GM23338 (cell line): ENCODE measurements around the gene MTX2. TPM values are rescaled to one million over a fixed set of nuclear protein-coding genes. Genes with fewer than 3 reads are reported as not detected.

Source experiments
- ATAC-seq: fragments of 200-7000 bp; cut with Tn5 transposase; 3 replicates; pipeline ENCODE4 v1.9.1; 2020
- DNase-seq: peaks from one replicate; pipeline ENCODE4 v3.0.0-alpha.2; 2015; ENCODE audit warnings: low spot score
- H2AFZ ChIP-seq: fragments of 200-600 bp; sonication (generic); 2 replicates; pipeline ENCODE4 v1.8.0; 2016; ENCODE audit warnings: antibody characterized with exemption, mild to moderate bottlenecking, moderate library complexity
- H3F3A ChIP-seq: fragments of 200-600 bp; sonication (generic); replicated peaks from 2 replicates; pipeline ENCODE4 v1.8.0; 2017; ENCODE audit warnings: antibody characterized with exemption, mixed run types, low read depth
- H3K27ac ChIP-seq: fragments of 200-600 bp; sonication (generic); 2 replicates; pipeline ENCODE4 v1.6.1; 2016; ENCODE audit warnings: low read depth
- H3K27me3 ChIP-seq: fragments of 200-600 bp; sonication (generic); 2 replicates; pipeline ENCODE4 v1.8.0; 2016; ENCODE audit warnings: mild to moderate bottlenecking, mixed run types, moderate library complexity; ENCODE audit not compliant: insufficient read depth
- H3K36me3 ChIP-seq: fragments of 200-600 bp; sonication (generic); 2 replicates; pipeline ENCODE4 v1.8.0; 2016; ENCODE audit warnings: mild to moderate bottlenecking; ENCODE audit not compliant: insufficient read depth
- H3K4me1 ChIP-seq: fragments of 200-600 bp; sonication (generic); 2 replicates; pipeline ENCODE4 v1.8.0; 2016; ENCODE audit warnings: mild to moderate bottlenecking, moderate library complexity; ENCODE audit not compliant: insufficient read depth
- H3K4me2 ChIP-seq: fragments of 200-600 bp; sonication (generic); 2 replicates; pipeline ENCODE4 v1.7.1; 2017; ENCODE audit warnings: mixed run types
- H3K4me3 ChIP-seq: fragments of 200-600 bp; sonication (generic); 2 replicates; pipeline ENCODE4 v1.6.1; 2016; ENCODE audit warnings: mixed run types
- H3K79me2 ChIP-seq: fragments of 200-600 bp; sonication (generic); replicated peaks from 2 replicates; pipeline ENCODE4 v1.8.0; 2017; ENCODE audit warnings: mild to moderate bottlenecking; ENCODE audit not compliant: insufficient read depth
- H3K9me2 ChIP-seq: fragments of 200-600 bp; sonication (generic); 2 replicates; pipeline ENCODE4 v1.8.0; 2017; ENCODE audit not compliant: insufficient read depth
- H4K20me1 ChIP-seq: fragments of 200-600 bp; sonication (generic); replicated peaks from 2 replicates; pipeline ENCODE4 v1.8.0; 2017; ENCODE audit warnings: mild to moderate bottlenecking; ENCODE audit not compliant: insufficient read depth
- H3K27ac Mint-ChIP-seq: 2 replicates; pipeline ENCODE4 v1.8.0; 2020; ENCODE audit warnings: inconsistent platforms, mild to moderate bottlenecking, moderate library complexity, mixed read lengths
- H3K27me3 Mint-ChIP-seq: 3 replicates; pipeline ENCODE4 v1.8.0; 2022; ENCODE audit warnings: low read depth, mild to moderate bottlenecking, moderate library complexity, mixed read lengths, inconsistent platforms; ENCODE audit not compliant: insufficient read depth, poor library complexity
- H3K36me3 Mint-ChIP-seq: 3 replicates; pipeline ENCODE4 v1.8.0; 2021; ENCODE audit warnings: low read depth, mild to moderate bottlenecking, inconsistent platforms, moderate library complexity, mixed read lengths
- H3K4me1 Mint-ChIP-seq: 3 replicates; pipeline ENCODE4 v1.8.0; 2020; ENCODE audit warnings: mild to moderate bottlenecking, inconsistent platforms, mixed read lengths
- H3K4me3 Mint-ChIP-seq: 3 replicates; pipeline ENCODE4 v1.8.0; 2021; ENCODE audit warnings: moderate library complexity, mild to moderate bottlenecking, inconsistent platforms, mixed read lengths
- H3K9me3 Mint-ChIP-seq: 3 replicates; pipeline ENCODE4 v1.8.0; 2020; ENCODE audit warnings: moderate library complexity, mild to moderate bottlenecking, inconsistent platforms, mixed read lengths
- CREB1 ChIP-seq: fragments of 250-450 bp; sonication (Bioruptor Pico); IDR thresholded peaks from 2 replicates; pipeline ENCODE4 v1.5.0; 2020; ENCODE audit warnings: low read depth, mild to moderate bottlenecking, moderate library complexity
- CTCF ChIP-seq, 2 experiments: fragments of 200-600 bp in 1 of 2; sonication (generic) in 1 of 2; conservative IDR thresholded peaks; 2 replicates each; pipeline versions ENCODE4 v1.5.1 to v1.6.1; 2016 to 2017; ENCODE audit warnings: antibody characterized with exemption in 2 of 2, low read depth in 2 of 2, mild to moderate bottlenecking in 2 of 2, moderate library complexity in 1 of 2
- ETS1 ChIP-seq: IDR thresholded peaks from 2 replicates; pipeline ENCODE4 v1.6.1; 2016; ENCODE audit warnings: antibody characterized with exemption
- JUNB ChIP-seq: IDR thresholded peaks from one replicate; pipeline ENCODE4 v1.6.1; 2016; ENCODE audit warnings: antibody characterized with exemption; ENCODE audit not compliant: unreplicated experiment
- NANOG ChIP-seq: IDR thresholded peaks from 2 replicates; pipeline ENCODE4 v1.6.1; 2016; ENCODE audit warnings: antibody characterized with exemption, borderline replicate concordance
- POLR2AphosphoS5 ChIP-seq: IDR thresholded peaks from 2 replicates; pipeline ENCODE4 v1.6.1; 2016; ENCODE audit warnings: antibody characterized with exemption, low read depth
- REST ChIP-seq: IDR thresholded peaks from one replicate; pipeline ENCODE4 v1.6.1; 2018; ENCODE audit warnings: antibody characterized with exemption; ENCODE audit not compliant: unreplicated experiment
- STAT1 ChIP-seq: IDR thresholded peaks from one replicate; pipeline ENCODE4 v1.6.1; 2016; ENCODE audit warnings: antibody characterized with exemption; ENCODE audit not compliant: unreplicated experiment
- ZNF114 ChIP-seq: fragments of 250-450 bp; sonication (Bioruptor Pico); IDR thresholded peaks from 2 replicates; pipeline ENCODE4 v1.5.0; 2020; ENCODE audit warnings: mild to moderate bottlenecking, moderate library complexity
- ZNF331 ChIP-seq: fragments of 250-450 bp; sonication (Bioruptor Pico); IDR thresholded peaks from 2 replicates; pipeline ENCODE4 v1.5.0; 2020; ENCODE audit warnings: low read depth, mild to moderate bottlenecking, moderate library complexity
- polyA plus RNA-seq: library from polyadenylated mRNA; unstranded; fragments of >200 nt; fragmentation: Nextera tagmentation; extraction: Ambion mirVana; gene quantifications from 2 replicates; pipeline ENCODE4 v1.2.1, GENCODE V29; 2016
- total RNA-seq: library from RNA; depleted of rRNA; stranded (reverse); fragments of >200 nt; shearing (Covaris generic); gene quantifications from 2 replicates; pipeline ENCODE4 v1.2.3, GENCODE V29; 2014

MTX2 gene
- total and polyA plus RNA-seq, 2 experiments from 2014 or later, result 37.5 to 81.7 TPM

GRCh38 chr2:176285321-176285720 is 16.1 kb downstream of the MTX2 start (continued):
- no peak for TF ChIP-seq REST
- TF ChIP-seq NANOG, result no peak
- no peak for TF ChIP-seq JUNB
- no peak for TF ChIP-seq STAT1
- TF ChIP-seq ZNF331 (CRISPR knock-in tag), result no peak
- TF ChIP-seq CTCF (conservative IDR thresholded peaks at IDR 0.05; ENCODE audit: low read depth in 2 of 2), result no peak
- no peak for TF ChIP-seq POLR2AphosphoS5
- no peak for TF ChIP-seq CREB1 (CRISPR knock-in tag)

- Histone ChIP-seq H3K9me2 (no peaks in the 10 kb centered on the region), H3K4me1 (peaks cover 3% of the 10 kb centered on the region; the same call in 1 of the 2 replicates), H3K4me2 (no peak overlapping the region), H3K27ac (no peak overlapping the region), H3K27me3 (no peaks in the 10 kb centered on the region), H3K4me3 (no peak overlapping the region), H3K36me3 (no peaks in the 10 kb centered on the region), H4K20me1 (peaks cover 38% of the 10 kb centered on the region), H3F3A (no peaks in the 10 kb centered on the region), H2AFZ (no peak overlapping the region), H3K79me2 (peaks cover 93% of the 10 kb centered on the region)
- H3K27me3 Mint-ChIP-seq, result no peaks in the 10 kb centered on the region
- no peaks in the 10 kb centered on the region; the same call in 2 of the 3 replicates for H3K9me3 Mint-ChIP-seq
- peaks cover 30% of the 10 kb centered on the region for H3K4me1 Mint-ChIP-seq
- no peak overlapping the region for H3K4me3 Mint-ChIP-seq
- DNase-seq (no peak), ATAC-seq (no peak)
- no peaks in the 10 kb centered on the region for H3K36me3 Mint-ChIP-seq
- no peak overlapping the region; the same call in 1 of the 2 replicates for H3K27ac Mint-ChIP-seq
- TF ChIP-seq ETS1, result no peak
- no peak for TF ChIP-seq ZNF114 (CRISPR knock-in tag)
- TF ChIP-seq REST, result no peak
These were observed 22.1 kb downstream of the MTX2 start for GRCh38 chr2:176291335-176291734.
